HepG2 (cell line): ENCODE data around the gene CHMP4B. TPM values are rescaled to one million over a fixed set of nuclear protein-coding genes. Genes with fewer than 3 reads are reported as not detected.

Experiments
- ATAC-seq: fragments of 200-7000 bp; cut with Tn5 transposase; 3 replicates; pipeline ENCODE4 v1.9.1; 2020; ENCODE audit warnings: mild to moderate bottlenecking, moderate library complexity
- BruUV-seq: library from RNA; stranded (reverse); fragments of 400-500 nt; replicated peaks from 2 replicates; lab custom pipeline; 2021; lab: Mats Ljungman, UMichigan
- CTCF ChIA-PET: fragments of 300-600 bp; formaldehyde crosslinking; extraction: SDS; loops from one replicate; lab custom pipeline; 2021; ENCODE audit warnings: low total read pairs, inconsistent platforms, low intra/inter-chr PET ratio; lab: Yijun Ruan, JAX
- POLR2A ChIA-PET: fragments of 350-600 bp; sonication (Branson Sonifier 250); formaldehyde crosslinking; loops from one replicate; lab custom pipeline; 2020; ENCODE audit warnings: antibody characterized with exemption, inconsistent platforms; lab: Yijun Ruan, JAX
- DNase-seq: peaks from one replicate; pipeline ENCODE4 v3.0.0-alpha.2; 2015; ENCODE audit warnings: low spot score
- FAIRE-seq: peaks from 3 replicates; lab custom pipeline; 2011; peaks lifted over from hg19 to GRCh38; lab: Jason Lieb, UNC
- H2AFZ ChIP-seq: one replicate; pipeline ENCODE4 v1.6.1; 2011; ENCODE audit warnings: low read length, inconsistent platforms
- H3K27ac ChIP-seq: fragments of 300-600 bp; 3 replicates; pipeline ENCODE4 v1.8.0; 2011; ENCODE audit warnings: mixed run types, mild to moderate bottlenecking, mixed read lengths, low read length, inconsistent platforms; ENCODE audit not compliant: insufficient read depth; ENCODE audit errors: extremely low read length
- H3K27me3 ChIP-seq, 2 experiments: fragments of 200-600 bp in 1 of 2; 2 replicates in 1 of 2; 3 replicates in 1 of 2; pipeline versions ENCODE4 v1.6.0 to v1.8.0; 2011; ENCODE audit warnings: low read length in 2 of 2, mild to moderate bottlenecking in 2 of 2, moderate library complexity in 2 of 2, inconsistent platforms in 1 of 2; ENCODE audit not compliant: insufficient read depth in 2 of 2, control insufficient read depth in 1 of 2
- H3K36me3 ChIP-seq, 2 experiments: fragments of 200-600 bp in 1 of 2; replicated peaks in 1 of 2; 2 replicates in 1 of 2; 3 replicates in 1 of 2; pipeline versions ENCODE4 v1.5.1 to v1.8.0; 2011; ENCODE audit warnings: low read length in 2 of 2, inconsistent platforms in 1 of 2; ENCODE audit not compliant: insufficient read depth in 2 of 2, control insufficient read depth in 1 of 2
- H3K4me1 ChIP-seq: 2 replicates; pipeline ENCODE4 v1.5.1; 2012; ENCODE audit warnings: low read length, inconsistent platforms; ENCODE audit not compliant: insufficient read depth
- H3K4me2 ChIP-seq: 2 replicates; pipeline ENCODE4 v1.6.0; 2011; ENCODE audit warnings: low read depth, low read length, inconsistent platforms
- H3K4me3 ChIP-seq, 3 experiments: fragments of 200-600 bp in 1 of 3; sonication (generic), shearing (Covaris generic) in 1 of 3; replicated peaks in 1 of 3; 2 replicates each; pipeline ENCODE4 v1.5.1; 2011 to 2016; ENCODE audit warnings: low read length in 3 of 3, inconsistent platforms in 2 of 3, low read depth in 2 of 3, mild to moderate bottlenecking in 2 of 3, control low read depth in 1 of 3, mixed read lengths in 1 of 3; ENCODE audit not compliant: insufficient read depth in 1 of 3
- H3K79me2 ChIP-seq: one replicate; pipeline ENCODE4 v1.6.1; 2011; ENCODE audit warnings: low read length, inconsistent platforms; ENCODE audit not compliant: insufficient read depth
- H3K9ac ChIP-seq: 2 replicates; pipeline ENCODE4 v1.6.0; 2011; ENCODE audit warnings: mild to moderate bottlenecking, low read depth, low read length, inconsistent platforms; ENCODE audit not compliant: insufficient read depth
- H3K9me3 ChIP-seq: 2 replicates; pipeline ENCODE4 v1.5.1; 2012; ENCODE audit warnings: mild to moderate bottlenecking, low read length
- H4K20me1 ChIP-seq: 2 replicates; pipeline ENCODE4 v1.6.0; 2011; ENCODE audit warnings: inconsistent platforms, mild to moderate bottlenecking, low read length, moderate library complexity; ENCODE audit not compliant: insufficient read depth
- EHMT2 ChIP-seq: fragments of 200-600 bp; sonication (generic); IDR thresholded peaks from 2 replicates; pipeline ENCODE4 v1.7.0; 2017; ENCODE audit warnings: antibody characterized with exemption, low read depth, low read length, borderline replicate concordance
- ERF ChIP-seq: IDR thresholded peaks from 2 replicates; pipeline ENCODE4 v1.6.1; 2018; ENCODE audit warnings: missing biosample characterization, missing genetic modification reagents
- FOXK1 ChIP-seq: sonication (generic); formaldehyde crosslinking; IDR thresholded peaks from 2 replicates; pipeline ENCODE4 v1.4.0; 2020; ENCODE audit warnings: low read depth, missing genetic modification reagents, borderline replicate concordance
- IRF2 ChIP-seq: IDR thresholded peaks from 2 replicates; pipeline ENCODE4 v1.6.1; 2018; ENCODE audit warnings: missing genetic modification reagents, missing compliant biosample characterization
- MAFK ChIP-seq, 2 experiments: IDR thresholded peaks in 1 of 2; conservative IDR thresholded peaks in 1 of 2; 2 replicates each; pipeline ENCODE4 v1.6.1; 2011; ENCODE audit warnings: improper control_type of control experiment in 2 of 2, low read length in 2 of 2
- MLXIP ChIP-seq: sonication (generic); formaldehyde crosslinking; IDR thresholded peaks from 2 replicates; pipeline ENCODE4 v1.9.0; 2021; ENCODE audit warnings: missing genetic modification reagents, borderline replicate concordance
- NFE2 ChIP-seq: sonication (generic); formaldehyde crosslinking; IDR thresholded peaks from 2 replicates; pipeline ENCODE4 v1.4.0; 2020; ENCODE audit warnings: missing genetic modification reagents
- NONO ChIP-seq, 2 experiments: fragments of 450-650 bp in 1 of 2; sonication (generic) in 1 of 2; formaldehyde crosslinking in 1 of 2; IDR thresholded peaks in 1 of 2; conservative IDR thresholded peaks in 1 of 2; 2 replicates each; pipeline versions ENCODE4 v1.6.1 to v1.8.0; 2017 to 2022; ENCODE audit warnings: mild to moderate bottlenecking in 1 of 2, missing genetic modification reagents in 1 of 2, moderate library complexity in 1 of 2
- SAP130 ChIP-seq: IDR thresholded peaks from 2 replicates; pipeline ENCODE4 v1.6.1; 2016; ENCODE audit warnings: low read depth
- SIN3A ChIP-seq: IDR thresholded peaks from 2 replicates; pipeline ENCODE4 v1.6.1; 2011; ENCODE audit warnings: low read depth, mild to moderate bottlenecking, control low read depth, low read length, borderline replicate concordance
- TEF ChIP-seq: sonication (generic); formaldehyde crosslinking; IDR thresholded peaks from 2 replicates; pipeline ENCODE4 v1.5.0; 2020; ENCODE audit warnings: missing genetic modification reagents
- ZNF317 ChIP-seq: sonication (generic); formaldehyde crosslinking; IDR thresholded peaks from 2 replicates; pipeline ENCODE4 v1.5.0; 2020; ENCODE audit warnings: mild to moderate bottlenecking, missing genetic modification reagents
- ZNF326 ChIP-seq: sonication (generic); formaldehyde crosslinking; IDR thresholded peaks from 2 replicates; pipeline ENCODE4 v1.4.0; 2020; ENCODE audit warnings: missing genetic modification reagents, borderline replicate concordance
- ZNF446 ChIP-seq: sonication (generic); formaldehyde crosslinking; IDR thresholded peaks from 2 replicates; pipeline ENCODE4 v1.5.0; 2020; ENCODE audit warnings: mild to moderate bottlenecking, missing genetic modification reagents
- ZNF567 ChIP-seq: sonication (generic); formaldehyde crosslinking; IDR thresholded peaks from 2 replicates; pipeline ENCODE4 v1.8.1; 2023; ENCODE audit warnings: mild to moderate bottlenecking, missing genetic modification reagents, borderline replicate concordance
- ZNF687 ChIP-seq: sonication (generic); formaldehyde crosslinking; IDR thresholded peaks from 2 replicates; pipeline ENCODE4 v1.5.1; 2020; ENCODE audit warnings: mild to moderate bottlenecking, missing genetic modification reagents, moderate library complexity
- WGBS: methylation state at CpG from one replicate; pipeline ENCODE4 v1.1.6; 2017; ENCODE audit warnings: low lambda C conversion rate; 5-methylcytosine and 5-hydroxymethylcytosine counted together
- in situ Hi-C: cut with HindIII; loops from 2 replicates; pipeline ENCODE4 v1.10.0; 2017; ENCODE audit warnings: low pct_unique_long_range_greater_than_20kb; ENCODE audit not compliant: extremely low pct_ligation_motif_present
- intact Hi-C: fragments of 100-400 bp; cut with micrococcal nuclease; formaldehyde crosslinking; loops from one replicate; pipeline ENCODE4 v1.10.0; 2022; ENCODE audit not compliant: unreplicated experiment
- polyA plus RNA-seq, 8 experiments: library from polyadenylated mRNA; depleted of rRNA in 3 of 8; stranded (reverse) in 7 of 8; unstranded in 1 of 8; fragments of >200 nt; fragmentation: Illumina TruSeq in 4 of 8; extraction: Trizol in 4 of 8; gene quantifications; 2 replicates each; pipeline versions ENCODE4 v1.2.1 to v1.2.3, GENCODE V29; 2011 to 2016; ENCODE audit warnings: low read depth in 4 of 8, missing spikeins in 1 of 8, mixed read lengths in 1 of 8; ENCODE audit not compliant: insufficient read depth in 1 of 8
- total RNA-seq, 5 experiments: library from RNA; depleted of rRNA; stranded (reverse); fragments of >200 nt; fragmentation: Illumina TruSeq; extraction: Trizol; gene quantifications; 2 replicates each; pipeline ENCODE4 v1.2.3, GENCODE V29; 2016; ENCODE audit warnings: low read depth in 1 of 5

The CHMP4B gene
- total and polyA plus RNA-seq, 2 of the 13 experiments (the other 11 are each of a cell fraction or from before 2014, with no cell fraction given): 40.1 to 45.6 TPM

- H3K9me3 ChIP-seq: no peaks in the 10 kb centered on the region
- no peak overlapping the region for H2AFZ ChIP-seq
- H3K27ac ChIP-seq: no peak overlapping the region
- no peak overlapping the region for H3K4me3 ChIP-seq
- 92% methylated on average over 4 of the region's 4 CpGs for WGBS
- H3K9ac ChIP-seq: no peak overlapping the region
- peaks cover 37% of the 10 kb centered on the region for H4K20me1 ChIP-seq
- peaks cover 3 to 6% of the 10 kb centered on the region in 2 experiments; a peak in 3 of 5 replicates for H3K36me3 ChIP-seq
- in situ Hi-C loops (no loop called here), intact Hi-C loops (loop anchor here (5.0 kb wide), 1 partner anchor 49 kb away; no protein-coding TSS in a partner anchor)
- ATAC-seq (no peak), DNase-seq (no peak), FAIRE-seq (no peak)
- POLR2A ChIA-PET: interaction anchor here (1.2 kb wide), 1 partner anchor 153 kb away, joined by 4 read pairs; the partner anchor contains the start of gene RALY
- no peak overlapping the region for H3K4me2 ChIP-seq
- peaks cover 70% of the 10 kb centered on the region for H3K4me1 ChIP-seq
- BruUV-seq: no TSS peak
- peaks cover 80% of the 10 kb centered on the region for H3K79me2 ChIP-seq
- CTCF ChIA-PET: no interaction called here
- H3K27me3 ChIP-seq: no peaks in the 10 kb centered on the region
- TF ChIP-seq ZNF317 (CRISPR knock-in tag) (no peak), ZNF326 (CRISPR knock-in tag) (no peak), ZNF687 (CRISPR knock-in tag) (no peak), ZNF446 (CRISPR knock-in tag) (no peak), SAP130 (CRISPR knock-in tag) (no peak), MAFK (conservative IDR thresholded peaks at IDR 0.05 in 1 of 2, IDR thresholded peaks at IDR 0.05 in 1 of 2; ENCODE audit: low read length in 2 of 2) (no peak), IRF2 (no peak), NONO (IDR thresholded peaks at IDR 0.05) (no peak), NONO (CRISPR knock-in tag; conservative IDR thresholded peaks at IDR 0.05) (no peak), ZNF567 (no peak), NFE2 (CRISPR knock-in tag) (no peak), TEF (no peak), EHMT2 (no peak), ERF (CRISPR knock-in tag) (no peak), SIN3A (no peak), MLXIP (CRISPR knock-in tag) (no peak), FOXK1 (no peak)
These were observed 29.7 kb downstream of the CHMP4B start for GRCh38 chr20:33840759-33841435.
